MM.1S (cell line): ENCODE results near the gene PDGFD.

ENCODE experiments used
- DNase-seq: peaks from one replicate; pipeline ENCODE4 v3.0.0-alpha.2; 2015
- H2AFZ ChIP-seq: fragments of 300-600 bp; sonication (generic); 2 replicates; pipeline ENCODE4 v1.6.0; 2016; ENCODE audit warnings: antibody characterized with exemption, low read length
- H3F3A ChIP-seq: fragments of 300-600 bp; sonication (generic); 2 replicates; pipeline ENCODE4 v1.6.1; 2016; ENCODE audit warnings: mild to moderate bottlenecking, antibody characterized with exemption, low read length, moderate library complexity, mixed read lengths; ENCODE audit not compliant: insufficient read depth
- H3K27ac ChIP-seq: fragments of 300-600 bp; sonication (generic); 2 replicates; pipeline ENCODE4 v1.5.1; 2016; ENCODE audit warnings: mild to moderate bottlenecking, low read length
- H3K27me3 ChIP-seq: fragments of 300-600 bp; sonication (generic); replicated peaks from 2 replicates; pipeline ENCODE4 v1.6.0; 2016; ENCODE audit warnings: low read length; ENCODE audit not compliant: insufficient read depth
- H3K36me3 ChIP-seq: fragments of 300-600 bp; sonication (generic); replicated peaks from 2 replicates; pipeline ENCODE4 v1.6.1; 2016; ENCODE audit warnings: mild to moderate bottlenecking, low read length, mixed read lengths; ENCODE audit not compliant: insufficient read depth
- H3K4me1 ChIP-seq: fragments of 300-600 bp; sonication (generic); 2 replicates; pipeline ENCODE4 v1.6.1; 2016; ENCODE audit warnings: low read length, mixed read lengths
- H3K4me2 ChIP-seq: fragments of 300-600 bp; sonication (generic); 2 replicates; pipeline ENCODE4 v1.6.0; 2016; ENCODE audit warnings: low read depth, low read length
- H3K4me3 ChIP-seq: fragments of 300-600 bp; sonication (generic); 2 replicates; pipeline ENCODE4 v1.5.1; 2016; ENCODE audit warnings: low read length, mixed read lengths
- H3K79me2 ChIP-seq: fragments of 300-600 bp; sonication (generic); 2 replicates; pipeline ENCODE4 v1.6.1; 2016; ENCODE audit warnings: mixed run types, low read length, mixed read lengths
- H3K9ac ChIP-seq: fragments of 300-600 bp; sonication (generic); 2 replicates; pipeline ENCODE4 v1.6.1; 2016; ENCODE audit warnings: low read length, mixed read lengths
- H3K9me2 ChIP-seq: fragments of 300-600 bp; sonication (generic); replicated peaks from 2 replicates; pipeline ENCODE4 v1.6.1; 2016; ENCODE audit warnings: mild to moderate bottlenecking, low read length, mixed read lengths; ENCODE audit not compliant: insufficient read depth
- H3K9me3 ChIP-seq: fragments of 300-600 bp; sonication (generic); replicated peaks from 2 replicates; pipeline ENCODE4 v1.6.1; 2016; ENCODE audit warnings: mild to moderate bottlenecking, low read length, mixed read lengths; ENCODE audit not compliant: insufficient read depth
- H4K20me1 ChIP-seq: fragments of 300-600 bp; sonication (generic); 2 replicates; pipeline ENCODE4 v1.6.1; 2016; ENCODE audit warnings: mild to moderate bottlenecking, low read length, moderate library complexity, mixed read lengths; ENCODE audit not compliant: insufficient read depth
- CTCF ChIP-seq: fragments of 300-600 bp; sonication (generic); IDR thresholded peaks from 2 replicates; pipeline ENCODE4 v1.5.1; 2016; ENCODE audit warnings: antibody characterized with exemption, low read length, mixed read lengths
- EZH2 ChIP-seq: fragments of 300-600 bp; sonication (generic); optimal IDR thresholded peaks from 2 replicates; pipeline ENCODE3; 2017; ENCODE audit warnings: low read depth, mild to moderate bottlenecking, antibody characterized with exemption, low read length, mixed read lengths
- EZH2phosphoT487 ChIP-seq: fragments of 300-600 bp; sonication (generic); IDR thresholded peaks from 2 replicates; pipeline ENCODE4 v1.6.1; 2018; ENCODE audit warnings: antibody characterized with exemption, low read length

The PDGFD gene

DNA sequence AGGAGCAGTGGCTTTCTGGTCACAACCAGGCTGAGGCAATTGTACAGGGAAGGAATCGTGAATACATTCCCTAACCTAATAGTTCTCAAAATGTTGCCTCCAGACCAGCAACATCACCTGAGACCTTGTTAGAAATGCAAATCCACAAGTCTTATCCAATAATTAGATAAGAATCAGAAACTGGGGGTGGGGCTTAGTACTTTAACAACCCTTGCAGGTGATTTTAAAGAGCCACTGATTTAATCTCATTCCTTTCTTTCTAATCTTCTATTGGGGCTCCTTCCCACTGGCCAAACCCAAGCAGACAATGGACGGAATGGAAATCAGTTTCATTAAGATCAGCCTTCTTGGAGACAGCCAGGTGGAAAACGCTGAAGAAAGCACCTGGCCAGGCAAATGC, 269.9 kb downstream of the PDGFD start:
- Histone ChIP-seq H2AFZ (no peak overlapping the region), H3K4me3 (no peak overlapping the region), H3K4me1 (peaks cover 34% of the 10 kb centered on the region), H3K36me3 (no peaks in the 10 kb centered on the region), H3K27me3 (no peaks in the 10 kb centered on the region), H3K4me2 (no peak overlapping the region), H3K9me2 (no peaks in the 10 kb centered on the region), H3K9me3 (no peaks in the 10 kb centered on the region), H3K27ac (no peak overlapping the region), H3F3A (peaks cover 28% of the 10 kb centered on the region), H3K79me2 (no peaks in the 10 kb centered on the region), H3K9ac (no peak overlapping the region), H4K20me1 (no peaks in the 10 kb centered on the region)
- TF ChIP-seq CTCF (no peak), EZH2phosphoT487 (no peak), EZH2 (no peak)
- no peak for DNase-seq

DNA sequence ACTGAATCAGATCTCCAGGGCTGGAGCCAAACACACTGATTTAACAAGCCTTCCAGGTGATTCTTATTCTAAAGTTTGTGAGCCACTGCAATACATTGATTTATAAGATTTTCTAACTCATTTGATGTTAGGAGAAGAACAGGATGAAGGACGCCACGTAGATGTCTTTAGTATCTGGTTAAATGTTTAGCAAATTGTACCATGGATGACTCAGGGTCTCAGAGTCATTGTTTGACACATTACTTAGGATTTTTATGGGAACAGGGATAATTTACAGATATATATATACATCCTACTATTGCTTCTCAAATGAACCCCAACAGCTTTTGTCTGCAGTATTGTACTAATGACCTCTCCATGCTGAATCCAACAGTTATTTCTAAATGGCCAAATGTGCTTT, 270.6 kb downstream of the PDGFD start:
- TF ChIP-seq EZH2phosphoT487: no peak
- TF ChIP-seq EZH2: no peak
- no peak for TF ChIP-seq CTCF
- Histone ChIP-seq H3K9ac (no peak overlapping the region), H3K27me3 (no peaks in the 10 kb centered on the region), H3K9me2 (no peaks in the 10 kb centered on the region), H3K36me3 (no peaks in the 10 kb centered on the region), H2AFZ (no peak overlapping the region), H3K4me3 (no peak overlapping the region), H4K20me1 (no peaks in the 10 kb centered on the region), H3K9me3 (no peaks in the 10 kb centered on the region), H3K79me2 (no peaks in the 10 kb centered on the region), H3F3A (peaks cover 22% of the 10 kb centered on the region), H3K4me1 (peaks cover 28% of the 10 kb centered on the region), H3K27ac (no peak overlapping the region), H3K4me2 (no peak overlapping the region)
- DNase-seq: no peak

- peaks cover 20% of the 10 kb centered on the region for H3K4me1 ChIP-seq
- no peaks in the 10 kb centered on the region for H3K9me3 ChIP-seq
- no peaks in the 10 kb centered on the region for H4K20me1 ChIP-seq
- H3K4me3 ChIP-seq: no peak overlapping the region
- no peak overlapping the region for H2AFZ ChIP-seq
- no peaks in the 10 kb centered on the region for H3K9me2 ChIP-seq
- no peaks in the 10 kb centered on the region for H3K36me3 ChIP-seq
- peaks cover 14% of the 10 kb centered on the region for H3F3A ChIP-seq
- H3K4me2 ChIP-seq: no peak overlapping the region
- DNase-seq: no peak
- no peaks in the 10 kb centered on the region for H3K27me3 ChIP-seq
- no peak overlapping the region for H3K27ac ChIP-seq
- H3K79me2 ChIP-seq: no peaks in the 10 kb centered on the region
- TF ChIP-seq EZH2 (no peak), EZH2phosphoT487 (no peak), CTCF (no peak)
- no peak overlapping the region for H3K9ac ChIP-seq
Observed at GRCh38 chr11:103892603-103893002, 271.3 kb downstream of the PDGFD start.
